ACHN (cell line): ENCODE data around the gene UBP1.
"Not testable (repeated sequence)": the region's sequence is repeated elsewhere in the genome, so short reads cannot be mapped to it uniquely, and the experiment has no call there.

Experiments
- DNase-seq: peaks from one replicate; pipeline ENCODE4 v3.0.0-alpha.2; 2015
- in situ Hi-C: cut with HindIII; loops from 2 replicates; pipeline ENCODE4 v1.10.0; 2017; ENCODE audit warnings: low sequenced_read_pairs, low pct_ligation_motif_present, low pct_unique_long_range_greater_than_20kb

UBP1 gene

GRCh38 chr3:33438881-33439545 is 1.2 kb downstream of the UBP1 start:
- DNase-seq = no peak
- in situ Hi-C loops = no loop called here

GRCh38 chr3:33438284-33438668 is 1.9 kb downstream of the UBP1 start:
- in situ Hi-C loops = no loop called here
- DNase-seq = peak; percentile 19

DNA sequence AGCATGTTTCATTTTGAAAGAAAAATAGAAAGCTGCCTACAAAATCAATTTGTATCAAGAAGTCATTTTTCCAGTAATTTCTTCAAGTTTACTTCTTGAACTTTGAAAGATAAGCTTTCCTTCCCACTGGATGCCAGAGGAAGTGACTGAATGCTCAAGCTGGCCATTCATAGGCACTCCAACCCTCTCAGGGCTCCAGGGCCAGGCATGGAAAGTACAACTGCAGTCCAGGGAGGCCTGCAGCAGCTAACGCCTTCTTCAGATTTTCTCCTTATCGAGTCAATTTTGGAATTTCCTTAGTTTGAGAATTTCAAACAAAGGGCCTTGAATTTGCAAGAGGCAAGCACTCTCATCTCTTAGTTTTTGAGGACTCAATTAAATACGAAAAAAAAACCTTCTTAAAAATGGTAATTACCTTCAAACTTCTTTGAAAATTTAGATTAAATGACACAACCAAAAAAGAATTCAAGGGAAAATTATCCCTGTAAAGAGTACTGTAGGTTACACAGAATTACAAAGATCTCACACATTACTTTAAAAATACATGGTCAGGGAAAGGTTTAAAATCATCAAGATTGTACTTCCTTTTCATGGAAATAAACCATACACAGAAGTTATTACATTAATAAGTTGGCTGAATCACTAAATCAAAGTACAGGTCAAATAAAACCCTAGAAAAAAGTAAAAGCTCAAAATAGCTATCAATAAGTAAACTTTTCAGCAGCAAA is 2.5 kb downstream of the UBP1 start:
- peak; percentile 51 for DNase-seq
- in situ Hi-C loops = no loop called here

DNA sequence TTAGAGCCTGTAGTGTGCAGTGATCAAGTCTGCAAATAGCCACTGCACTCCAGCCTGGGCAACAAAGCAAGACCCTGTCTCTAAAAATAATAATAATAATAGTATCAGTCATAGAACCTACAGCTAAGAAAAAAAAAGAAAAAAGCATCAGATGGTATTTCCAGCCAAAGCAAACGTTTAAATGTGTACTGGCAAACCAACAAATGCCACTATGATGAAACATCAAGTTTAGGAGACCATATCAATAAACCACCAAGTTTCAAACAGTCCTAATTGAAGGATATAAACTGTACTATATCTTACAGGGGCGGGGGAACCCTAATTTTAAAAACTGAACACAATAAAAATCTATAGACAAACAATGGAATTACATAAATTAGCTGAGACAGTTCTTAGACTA is 6.4 kb downstream of the UBP1 start:
- DNase-seq = no peak
- in situ Hi-C loops = no loop called here

- no peak for DNase-seq
- in situ Hi-C loops = no loop called here
Observed at GRCh38 chr3:33430571-33430970, 9.6 kb downstream of the UBP1 start.

DNA sequence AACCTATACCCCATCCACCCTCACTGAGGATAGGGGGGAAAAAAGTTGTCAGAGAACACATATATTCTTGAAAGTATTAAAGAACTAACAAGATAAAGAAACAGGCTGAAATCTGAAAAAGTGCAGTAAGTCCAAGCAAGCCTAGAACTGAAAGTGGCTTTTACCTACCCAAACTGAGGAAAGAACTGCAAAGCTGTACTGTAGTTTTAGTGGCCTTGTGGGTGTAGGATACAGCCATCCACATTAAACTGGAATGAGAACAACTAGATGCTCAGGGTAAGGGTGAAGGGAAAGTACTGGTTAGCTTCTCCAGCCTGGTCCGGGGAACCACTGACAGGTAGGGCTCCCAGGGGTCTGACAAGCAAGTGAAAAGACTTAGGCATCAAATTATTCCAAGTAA is 10.1 kb downstream of the UBP1 start:
- in situ Hi-C loops = no loop called here
- DNase-seq = no peak

- in situ Hi-C loops, DNase-seq: not testable (repeated sequence)
Observed at GRCh38 chr3:33429306-33429705, 10.9 kb downstream of the UBP1 start.

DNA sequence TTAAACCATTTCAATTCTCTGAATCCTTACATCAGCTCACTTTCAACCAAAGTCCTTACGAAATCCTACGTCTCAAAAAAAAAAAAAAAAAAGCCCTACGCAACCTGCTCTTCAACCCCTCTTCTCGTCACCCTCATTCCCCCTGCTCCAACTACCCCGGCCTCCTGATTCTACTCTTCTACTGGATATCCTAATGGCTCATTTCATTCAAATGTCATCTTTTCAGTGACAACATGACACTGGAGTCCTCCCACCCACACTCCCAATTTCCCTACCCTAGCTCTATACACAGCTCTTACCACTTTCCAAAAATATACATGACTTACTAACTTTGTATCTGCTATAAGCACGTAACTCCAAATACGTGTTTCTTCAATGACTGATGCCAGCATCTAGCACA is 11.5 kb downstream of the UBP1 start:
- no peak for DNase-seq
- in situ Hi-C loops = no loop called here

GRCh38 chr3:33426630-33427317 is 13.4 kb downstream of the UBP1 start:
- no peak for DNase-seq
- in situ Hi-C loops = no loop called here

- in situ Hi-C loops = no loop called here
- no peak for DNase-seq
Observed at GRCh38 chr3:33426068-33426467, 14.1 kb downstream of the UBP1 start.

DNA sequence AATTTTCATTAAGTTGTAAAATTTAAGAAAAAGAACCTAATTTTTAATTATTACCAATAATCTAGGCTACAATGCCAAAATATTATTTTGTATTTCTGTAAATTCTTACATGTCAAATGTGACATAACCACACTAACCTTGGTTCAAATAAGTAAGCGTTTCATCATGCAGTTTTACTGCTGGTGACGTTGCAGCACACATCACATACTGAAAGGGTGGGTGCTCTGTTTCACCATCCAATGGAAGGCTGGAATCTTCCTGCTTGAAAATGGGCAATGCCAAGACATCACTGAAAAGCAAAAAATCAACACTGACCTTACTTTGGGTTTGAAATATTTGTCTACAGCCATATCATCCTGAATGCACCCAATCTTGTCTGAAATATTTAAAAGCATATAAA is 14.8 kb downstream of the UBP1 start:
- in situ Hi-C loops = no loop called here
- DNase-seq = no peak

- DNase-seq = no peak
- in situ Hi-C loops = no loop called here
Observed at GRCh38 chr3:33424606-33425452, 15.4 kb downstream of the UBP1 start.

DNA sequence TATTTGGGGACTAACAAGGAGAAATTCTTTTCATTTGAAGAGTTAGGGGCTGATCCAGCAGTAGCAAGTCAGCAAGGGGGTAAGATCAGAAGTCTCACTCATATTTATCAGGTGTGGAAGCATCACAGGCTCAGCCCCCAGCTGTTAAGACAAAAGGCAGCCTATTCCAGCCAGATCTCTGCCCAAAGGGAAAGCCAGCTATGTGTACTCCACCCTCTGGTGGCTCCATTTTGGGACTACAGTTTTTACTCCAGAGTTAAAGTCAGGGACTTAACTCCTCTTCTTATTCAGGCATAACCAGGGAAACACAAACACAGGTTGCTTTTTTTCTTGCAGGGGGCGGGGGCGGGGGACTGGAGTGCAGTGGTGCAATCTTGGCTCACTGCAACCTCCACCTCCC is 19.2 kb downstream of the UBP1 start:
- DNase-seq = no peak
- in situ Hi-C loops = no loop called here

DNA sequence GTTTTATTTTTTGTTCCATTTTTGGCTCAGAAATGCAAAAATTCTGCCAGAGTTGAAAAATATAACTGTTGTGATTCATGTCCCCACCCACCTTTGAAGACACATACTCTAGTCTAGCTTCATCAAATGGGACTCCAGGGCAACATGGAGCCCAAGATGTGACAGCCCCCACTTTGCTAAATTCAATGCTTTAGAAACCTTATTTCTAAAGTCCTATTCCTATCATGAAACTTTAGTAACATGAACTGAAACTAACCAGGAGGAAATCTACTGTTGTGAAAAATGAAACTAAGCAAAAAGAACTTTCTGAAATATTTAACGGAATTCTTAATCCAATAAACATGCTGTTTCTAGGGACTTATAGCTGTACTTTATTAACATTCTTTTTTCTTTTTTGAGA is 20.3 kb downstream of the UBP1 start:
- in situ Hi-C loops = no loop called here
- no peak for DNase-seq

DNA sequence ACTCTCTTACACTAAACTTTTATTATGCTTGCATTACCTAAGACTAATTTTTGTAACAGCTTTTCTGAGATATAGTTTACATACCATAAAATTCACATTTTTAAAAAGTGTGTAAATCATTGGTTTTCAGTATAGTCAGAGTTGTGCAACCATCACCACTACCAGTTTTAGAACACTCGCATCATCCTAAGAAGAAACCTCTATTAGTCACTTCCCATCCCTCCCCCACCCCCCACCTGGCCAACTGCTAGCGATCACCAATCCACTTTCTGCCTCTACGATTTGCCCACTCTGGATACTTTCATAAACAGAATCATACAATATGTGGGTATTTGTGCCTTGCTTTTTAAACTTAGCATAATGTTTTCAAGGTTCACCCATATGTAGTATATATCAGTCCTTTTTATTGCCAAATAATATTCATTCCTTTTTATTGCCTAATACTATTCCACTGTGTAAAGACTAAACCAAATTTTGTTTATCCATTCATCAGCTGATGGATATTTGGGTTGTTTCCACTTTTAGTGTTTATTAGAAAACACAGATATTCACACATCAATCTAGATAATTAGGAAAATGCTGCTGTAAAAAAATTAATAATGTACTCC is 23.0 kb downstream of the UBP1 start:
- DNase-seq = no peak
- in situ Hi-C loops = no loop called here

DNA sequence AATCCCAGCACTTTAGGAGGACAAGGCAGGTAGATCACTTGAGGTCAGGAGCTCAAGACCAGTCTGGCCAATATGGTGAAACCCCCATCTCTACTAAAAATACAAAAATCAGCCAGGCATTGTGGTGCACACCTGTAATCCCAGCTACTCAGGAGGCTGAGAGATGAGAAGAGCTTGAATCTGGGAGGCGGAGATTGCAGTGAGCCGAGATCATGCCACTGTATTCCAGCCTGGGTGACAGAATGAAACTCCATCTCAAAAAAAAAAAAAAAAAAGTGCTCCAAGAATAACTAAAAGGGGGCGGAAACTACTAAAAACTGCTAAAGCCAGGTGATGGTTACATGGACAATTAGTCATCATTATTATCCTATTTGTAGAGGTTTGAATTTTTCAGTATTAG is 29.4 kb downstream of the UBP1 start:
- in situ Hi-C loops, DNase-seq: not testable (repeated sequence)

GRCh38 chr3:33403756-33404155 is 36.4 kb downstream of the UBP1 start:
- DNase-seq = no peak
- in situ Hi-C loops = no loop called here

- in situ Hi-C loops = no loop called here
- no peak for DNase-seq
Observed at GRCh38 chr3:33402936-33403335, 37.3 kb downstream of the UBP1 start.

- in situ Hi-C loops = no loop called here
Observed at GRCh38 chr3:33401781-33402180, 38.4 kb downstream of the UBP1 start.

More at GRCh38 chr3:33401781-33402180, 38.4 kb downstream of the UBP1 start:
- no peak for DNase-seq
